GM12892 (cell line): ENCODE measurements around the gene ZBTB46.
"Not testable (repeated sequence)": the region's sequence is repeated elsewhere in the genome, so short reads cannot be mapped to it uniquely, and the experiment has no call there.

ENCODE experiments used
- POLR2A ChIP-seq: IDR thresholded peaks from 2 replicates; pipeline ENCODE4 v1.6.1; 2011; ENCODE audit warnings: low read depth, low read length, control low read depth
- POLR2AphosphoS5 ChIP-seq: IDR thresholded peaks from 2 replicates; pipeline ENCODE4 v1.6.1; 2011; ENCODE audit warnings: low read depth, low read length, control low read depth
- TAF1 ChIP-seq: IDR thresholded peaks from 2 replicates; pipeline ENCODE4 v1.6.1; 2011; ENCODE audit warnings: low read depth, mild to moderate bottlenecking, control low read depth, low read length, borderline replicate concordance

DNA sequence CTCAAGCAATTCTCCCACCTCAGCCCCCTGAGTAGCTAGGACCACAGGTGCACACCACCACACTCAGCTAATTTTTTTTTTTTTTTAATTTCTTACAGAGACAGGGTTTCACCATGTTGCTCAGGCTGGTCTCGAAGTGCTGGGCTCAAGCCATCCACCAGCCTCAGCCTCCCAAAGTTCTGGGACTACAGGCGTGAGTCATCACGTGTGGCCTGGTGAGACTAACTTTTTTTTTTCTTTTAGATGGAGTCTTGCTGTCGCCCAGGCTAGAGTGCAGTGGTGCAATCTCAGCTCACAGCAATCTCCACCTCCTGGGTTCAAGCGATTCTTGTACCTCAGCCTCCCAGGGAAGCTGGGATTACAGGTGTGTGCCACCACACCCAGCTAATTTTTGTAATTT is 31.9 kb downstream of the ZBTB46 start:
- TF ChIP-seq POLR2A, TAF1, POLR2AphosphoS5: not testable (repeated sequence)
